Measurements from ENCODE around the gene GMPPB. TPM values are rescaled to one million over a fixed set of nuclear protein-coding genes. Genes with fewer than 3 reads are reported as not detected.

The GMPPB gene
- total RNA-seq (2011; cell fraction: chromatin; rRNA removed; ENCODE audit: low replicate concordance) = 23.6 and 70.2 TPM in 2 replicates
- total RNA-seq (2011; cell fraction: nucleolus; rRNA removed) = 47.0 and 56.7 TPM in 2 replicates
- total RNA-seq (2011; cell fraction: nucleoplasm; rRNA removed) = 29.1 and 36.1 TPM in 2 replicates
- total RNA-seq (2014; rRNA removed) = 11.0 and 18.0 TPM in 2 replicates
- 4.3 and 5.5 TPM in 2 replicates for total RNA-seq (2014; rRNA removed; fragmentation: Illumina TruSeq; extraction: Trizol)
- 8.8 and 9.2 TPM in 2 replicates for total RNA-seq (2015; rRNA removed; fragmentation: Illumina TruSeq; extraction: Trizol)
- total RNA-seq (2021) = 16.4 and 17.4 TPM in 2 replicates
- polyA plus RNA-seq (2011; rRNA removed) = 8.1 and 10.3 TPM in 2 replicates
- polyA plus RNA-seq (2011; cell fraction: cytosol; rRNA removed) = 8.4 and 10.6 TPM in 2 replicates
- 36.7 and 37.8 TPM in 2 replicates for polyA plus RNA-seq (2011; cell fraction: nucleus; rRNA removed)
- polyA plus RNA-seq (2012) = 11.6 and 18.7 TPM in 2 replicates
- 5.8 and 7.4 TPM in 2 replicates for polyA plus RNA-seq (2014; fragmentation: Illumina TruSeq; extraction: Trizol)
- polyA plus RNA-seq (2014; fragmentation: Nextera tagmentation; extraction: Ambion mirVana) = under 1 TPM; 0.53 to 0.92 TPM
- 11.3 and 13.3 TPM in 2 replicates for polyA plus RNA-seq (2014; rRNA removed)
- polyA minus RNA-seq (2011; rRNA and poly(A)+ RNA removed) = 7.8 and 8.5 TPM in 2 replicates
- polyA minus RNA-seq (2011; cell fraction: cytosol; rRNA and poly(A)+ RNA removed) = 6.6 and 7.7 TPM in 2 replicates
- polyA minus RNA-seq (2011; cell fraction: nucleus; rRNA and poly(A)+ RNA removed) = 22.8 and 34.7 TPM in 2 replicates
- Bru-seq, nascent RNA = percentile 73 among the genes with signal in this experiment
- percentile 72 among the genes with signal in this experiment for BruChase-seq, experiment 1, labeled RNA remaining after a 2-hour chase
- percentile 79 among the genes with signal in this experiment for BruChase-seq, experiment 2, labeled RNA remaining after a 6-hour chase
- long read RNA-seq, experiment 1, transcript GMPPB-202 (9 exons, 1,582 nt) = major isoform, 36 of 49 reads
- long read RNA-seq, experiment 1, partial matches to known transcripts = 6 of 49 reads
- long read RNA-seq, experiment 1, other reads (novel, unspliced or antisense) = 6 of 49 reads
- long read RNA-seq, experiment 2, full-length matches to known transcripts = 7 of 14 reads
- long read RNA-seq, experiment 2, partial matches to known transcripts = 2 of 14 reads
- long read RNA-seq, experiment 2, other reads (novel, unspliced or antisense) = 5 of 14 reads
- long read RNA-seq, experiment 3, transcript GMPPB-202 (9 exons, 1,582 nt) = major isoform, 9 of 10 reads
- long read RNA-seq, experiment 3, partial matches to known transcripts = 0 of 10 reads
- long read RNA-seq, experiment 3, other reads (novel, unspliced or antisense) = 1 of 10 reads

DNA sequence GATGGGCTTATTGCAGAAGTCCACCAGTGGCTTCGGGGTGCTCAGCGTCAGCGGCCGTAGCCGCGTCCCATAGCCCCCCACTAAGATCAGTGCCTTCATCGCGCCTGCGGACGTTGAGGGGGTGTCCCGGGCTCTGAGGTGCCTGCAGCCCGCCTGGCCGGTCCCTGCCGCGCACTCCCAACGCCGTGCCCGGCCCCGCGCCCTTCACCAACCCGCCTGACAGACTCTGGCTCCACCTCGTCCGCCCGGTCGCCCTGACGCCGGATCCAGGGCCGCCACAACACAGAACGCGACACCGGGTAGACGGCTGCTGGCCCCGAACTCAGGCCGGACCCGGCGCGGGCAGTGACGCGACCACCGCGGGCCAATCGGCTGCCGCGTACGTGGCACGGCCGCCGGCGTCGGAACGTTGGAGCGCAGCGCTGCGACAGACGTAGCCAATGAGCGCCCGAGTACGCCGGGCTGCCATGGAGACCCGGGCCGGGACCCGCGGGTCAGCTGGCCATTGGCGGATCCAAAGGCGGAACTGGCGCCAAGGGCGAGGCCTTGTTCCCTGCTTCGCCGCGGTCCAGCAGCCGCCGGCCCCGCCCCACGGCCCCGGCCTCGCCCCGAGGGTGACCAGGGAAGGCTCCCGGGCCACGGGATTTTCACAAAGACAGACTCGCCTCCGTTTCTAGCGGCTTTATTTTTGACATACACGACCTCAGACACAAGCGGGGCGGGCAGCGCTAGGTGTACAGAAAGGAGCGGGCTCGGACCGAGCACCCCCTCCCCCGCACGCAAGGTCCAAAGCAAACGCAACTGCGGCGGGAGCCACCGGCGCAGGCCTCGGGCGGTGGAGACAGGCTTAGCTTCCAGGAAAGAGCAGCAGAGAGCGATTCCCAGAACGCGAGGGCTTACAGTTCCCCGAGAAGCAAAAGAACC is at the start of gene GMPPB:
TSS of gene GMPPB (minus strand) at position 324 of the 924 bp plus-strand sequence. CDS start at position 99, 225 bp downstream.
- Histone ChIP-seq H3K27ac (ENCODE audit: extremely low read depth, low read depth, low read length) (peak within 1 kb of the TSS; percentile 91), H3K9me1 (ENCODE audit: control insufficient read depth, insufficient read depth, low read length) (no peaks in the 10 kb centered on the region), H3K9me3 (replicated peaks; ENCODE audit: control insufficient read depth, insufficient read depth, low read depth, low read length) (no peaks in the 10 kb centered on the region), H3K4me1 (replicated peaks in 1 of 2; ENCODE audit: control insufficient read depth in 2 of 2, insufficient read depth in 2 of 2, low read length in 2 of 2) (peaks cover 2 to 39% of the 10 kb centered on the region in 2 experiments; a peak in 4 of 5 replicates), H2AFZ (ENCODE audit: low read depth, low read length) (peak within 1 kb of the TSS; percentile 86), H3K9ac (ENCODE audit: insufficient read depth in 1 of 2, low read depth in 2 of 2, low read length in 2 of 2) (peak within 1 kb of the TSS; percentile 95 to 100), H3K27me3 (ENCODE audit: control insufficient read depth in 2 of 2, insufficient read depth in 2 of 2, low read length in 2 of 2) (no peaks in the 10 kb centered on the region), H3K36me3 (ENCODE audit: control insufficient read depth, insufficient read depth, low read length) (peaks cover 64% of the 10 kb centered on the region; the same call in 2 of the 3 replicates), H3K4me3 (peak within 1 kb of the TSS; percentile 99), H4K20me1 (replicated peaks; ENCODE audit: control insufficient read depth, insufficient read depth, low read length) (0 out of 2 replicates have a peak, but pooled peaks cover 3% of the 10 kb centered on the region), H3K4me2 (ENCODE audit: insufficient read depth, low read length) (peak within 1 kb of the TSS; percentile 93), H3K79me2 (ENCODE audit: control insufficient read depth, insufficient read depth, low read length) (peaks cover 12% of the 10 kb centered on the region)
- in situ Hi-C loops (cut with MboI) = no loop called here
- peak; percentile 93 for FAIRE-seq
- intact Hi-C loops (cut with micrococcal nuclease) = loop anchor here (5.0 kb wide), 1 partner anchor 113 kb away; no protein-coding TSS in a partner anchor
- WGBS (ENCODE audit: insufficient coverage, low coverage, missing lambda C conversion rate) = 0% methylated on average over 49 of the region's 102 CpGs
- CTCF ChIA-PET (ENCODE audit: low intra/inter-chr PET ratio) = no interaction called here
- POLR2A ChIA-PET = interaction anchor here (0.6 to 1.4 kb wide), 8 partner anchors 8 to 537 kb away, joined by 3 to 6 read pairs (median 4); no protein-coding TSS in a partner anchor
- DNase-seq (ENCODE audit: extremely low read depth in 1 of 4, low spot score in 3 of 4) = peak; percentile 95 to 96 (median 96)
- TSS peak; percentile 79 for BruUV-seq (replicated peaks)
- ATAC-seq = peak; percentile 95
- TF ChIP-seq PHB (CRISPR knock-in tag; IDR thresholded peaks at IDR 0.05) (no peak), ZSCAN32 (CRISPR knock-in tag; IDR thresholded peaks at IDR 0.05) (no peak), FOXP1 (CRISPR knock-in tag; IDR thresholded peaks at IDR 0.05) (no peak; the same call in 1 of the 2 replicates), RBBP5 (IDR thresholded peaks at IDR 0.05; ENCODE audit: borderline replicate concordance, insufficient read depth, low read length, poor library complexity, severe bottlenecking) (peak; percentile 32), ZNF239 (CRISPR knock-in tag; IDR thresholded peaks at IDR 0.05) (no peak), SMARCC2 (IDR thresholded peaks at IDR 0.05; ENCODE audit: low read depth) (no peak), CREB1 (IDR thresholded peaks at IDR 0.05) (peak; percentile 95), CREB1 (CRISPR knock-in tag; IDR thresholded peaks at IDR 0.05) (peak; percentile 99), FOXJ3 (CRISPR knock-in tag; IDR thresholded peaks at IDR 0.05) (no peak), ESRRB (CRISPR knock-in tag; IDR thresholded peaks at IDR 0.05; ENCODE audit: borderline replicate concordance) (no peak), CXXC5 (CRISPR knock-in tag; IDR thresholded peaks at IDR 0.05) (peak; percentile 93), NR1H2 (CRISPR knock-in tag; IDR thresholded peaks at IDR 0.05) (no peak), MCM7 (IDR thresholded peaks at IDR 0.05) (no peak), HCFC1 (IDR thresholded peaks at IDR 0.05; ENCODE audit: low read depth, low read length) (peak; percentile 73)
- TF ChIP-seq, protein P1, sequence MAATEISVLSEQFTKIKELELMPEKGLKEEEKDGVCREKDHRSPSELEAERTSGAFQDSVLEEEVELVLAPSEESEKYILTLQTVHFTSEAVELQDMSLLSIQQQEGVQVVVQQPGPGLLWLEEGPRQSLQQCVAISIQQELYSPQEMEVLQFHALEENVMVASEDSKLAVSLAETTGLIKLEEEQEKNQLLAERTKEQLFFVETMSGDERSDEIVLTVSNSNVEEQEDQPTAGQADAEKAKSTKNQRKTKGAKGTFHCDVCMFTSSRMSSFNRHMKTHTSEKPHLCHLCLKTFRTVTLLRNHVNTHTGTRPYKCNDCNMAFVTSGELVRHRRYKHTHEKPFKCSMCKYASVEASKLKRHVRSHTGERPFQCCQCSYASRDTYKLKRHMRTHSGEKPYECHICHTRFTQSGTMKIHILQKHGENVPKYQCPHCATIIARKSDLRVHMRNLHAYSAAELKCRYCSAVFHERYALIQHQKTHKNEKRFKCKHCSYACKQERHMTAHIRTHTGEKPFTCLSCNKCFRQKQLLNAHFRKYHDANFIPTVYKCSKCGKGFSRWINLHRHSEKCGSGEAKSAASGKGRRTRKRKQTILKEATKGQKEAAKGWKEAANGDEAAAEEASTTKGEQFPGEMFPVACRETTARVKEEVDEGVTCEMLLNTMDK (IDR thresholded peaks at IDR 0.05; ENCODE audit: borderline replicate concordance, insufficient read depth, low read depth, low read length, poor library complexity, severe bottlenecking) = no peak

Data from K562 (cell line).